CD4-positive, alpha-beta T cell treated with Interleukin-6 at 100 ng/mL for 8 hours (primary cell): ENCODE data around the gene TEAD4.

Experiments
- DNase-seq: peaks from one replicate; pipeline ENCODE4 v3.0.0-alpha.2; 2020; ENCODE audit warnings: mixed read lengths, low spot score

Gene TEAD4

DNA sequence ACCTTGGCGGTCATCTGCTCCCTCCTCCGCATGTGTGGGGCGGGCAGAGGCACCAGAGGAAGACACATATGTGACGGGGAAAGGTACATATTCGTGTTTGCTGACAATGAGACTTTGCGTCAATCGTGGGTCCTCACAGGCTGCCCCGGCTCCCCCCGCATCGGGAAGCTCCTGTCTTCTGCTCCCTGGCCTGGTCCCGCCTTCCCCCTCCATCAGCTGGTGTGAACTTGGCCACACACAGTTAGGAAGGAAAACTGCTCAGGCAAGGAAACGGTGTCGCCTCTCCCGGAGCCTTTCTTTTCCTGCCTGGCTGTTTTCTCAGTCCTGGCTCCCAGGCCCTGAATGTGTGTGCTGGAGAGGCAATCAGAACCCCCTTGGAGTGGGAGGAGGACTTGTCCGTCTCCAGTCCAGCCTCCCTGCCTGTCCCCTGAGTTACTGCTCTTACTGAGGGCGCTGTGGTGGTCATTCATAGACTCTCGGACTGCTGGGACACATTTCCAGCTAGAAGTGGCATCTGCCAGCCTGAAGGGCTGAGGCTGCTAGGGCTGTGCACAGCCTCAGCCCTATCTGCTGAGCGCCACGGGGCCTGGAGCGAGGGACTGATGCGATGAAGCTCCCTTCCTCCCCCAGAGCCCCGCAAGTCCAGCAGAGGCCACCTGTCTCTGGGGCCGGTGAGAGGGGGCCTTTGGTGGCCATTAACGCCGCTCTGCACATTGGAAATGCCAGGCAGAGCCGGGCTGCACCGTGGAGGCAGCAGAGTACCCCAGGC, 73.8 kb downstream of the TEAD4 start:
- no peak for DNase-seq

DNA sequence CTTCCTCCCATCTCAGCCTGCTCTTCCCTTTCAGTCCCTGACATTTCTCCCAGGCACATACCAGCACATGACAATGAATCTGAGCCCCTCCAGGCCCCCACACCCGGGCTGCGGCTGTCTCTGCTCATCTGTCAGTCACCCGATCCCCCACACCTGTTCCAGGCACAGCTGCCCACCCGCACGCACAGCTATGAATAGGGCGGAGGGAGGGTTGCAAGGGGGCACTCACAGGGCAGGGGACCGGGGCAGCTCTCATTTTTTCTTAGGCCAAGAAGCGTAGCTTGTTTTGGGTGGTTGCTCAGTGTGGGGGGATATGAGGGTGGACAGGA, 74.3 kb downstream of the TEAD4 start:
- no peak for DNase-seq

DNA sequence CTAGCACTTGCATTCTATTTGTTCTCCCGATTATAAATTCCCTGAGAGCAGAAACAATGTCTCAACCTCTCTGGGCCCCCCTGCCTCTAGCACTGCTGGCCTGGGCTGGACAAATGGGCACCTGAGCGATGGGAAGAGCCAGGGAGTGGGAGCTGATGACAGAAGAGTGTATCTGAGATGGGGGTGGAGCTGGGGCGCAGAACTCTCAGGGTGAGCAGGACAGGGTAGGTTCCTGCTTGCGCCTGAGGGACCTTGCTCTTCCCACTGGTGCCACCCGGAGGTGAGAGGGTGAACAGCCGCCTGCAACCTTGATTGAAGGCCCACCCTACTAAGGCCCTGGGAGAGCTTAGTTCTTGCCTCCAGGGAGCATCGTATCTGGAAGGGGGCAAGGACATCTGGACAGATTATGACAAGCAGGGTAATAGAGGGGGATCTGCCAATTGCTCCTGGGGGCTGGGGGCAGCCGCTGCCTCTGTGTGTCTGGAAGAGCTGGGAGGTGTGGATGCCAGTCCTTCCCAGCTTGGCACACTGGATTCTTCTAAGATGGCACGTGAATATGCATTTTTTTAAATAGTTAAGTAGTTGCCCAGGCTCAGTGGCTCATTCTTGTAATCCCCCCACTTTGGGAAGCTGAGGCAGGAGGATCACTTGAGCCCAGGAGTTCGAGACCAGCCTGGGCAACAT, 75.0 kb downstream of the TEAD4 start:
- no peak for DNase-seq

DNA sequence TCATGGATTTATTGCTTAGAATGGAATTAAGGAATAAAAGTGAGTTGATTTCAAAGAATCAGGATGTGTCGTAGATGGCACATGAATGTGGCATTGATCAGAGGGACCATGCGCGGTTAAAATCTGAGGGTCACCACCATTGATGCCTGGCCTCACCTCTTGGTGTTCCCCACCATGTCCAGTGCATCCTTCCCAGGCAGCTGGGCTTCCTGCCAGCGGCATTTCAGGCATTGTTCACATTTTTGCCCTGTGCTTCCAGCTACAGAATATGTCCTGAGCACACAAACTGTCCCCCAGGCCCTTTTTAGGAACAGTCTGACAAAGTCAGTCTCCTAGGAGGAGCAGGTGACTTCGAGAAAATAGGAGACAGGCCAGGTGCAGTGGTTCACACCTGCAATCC, 76.0 kb downstream of the TEAD4 start:
- DNase-seq: no peak

DNA sequence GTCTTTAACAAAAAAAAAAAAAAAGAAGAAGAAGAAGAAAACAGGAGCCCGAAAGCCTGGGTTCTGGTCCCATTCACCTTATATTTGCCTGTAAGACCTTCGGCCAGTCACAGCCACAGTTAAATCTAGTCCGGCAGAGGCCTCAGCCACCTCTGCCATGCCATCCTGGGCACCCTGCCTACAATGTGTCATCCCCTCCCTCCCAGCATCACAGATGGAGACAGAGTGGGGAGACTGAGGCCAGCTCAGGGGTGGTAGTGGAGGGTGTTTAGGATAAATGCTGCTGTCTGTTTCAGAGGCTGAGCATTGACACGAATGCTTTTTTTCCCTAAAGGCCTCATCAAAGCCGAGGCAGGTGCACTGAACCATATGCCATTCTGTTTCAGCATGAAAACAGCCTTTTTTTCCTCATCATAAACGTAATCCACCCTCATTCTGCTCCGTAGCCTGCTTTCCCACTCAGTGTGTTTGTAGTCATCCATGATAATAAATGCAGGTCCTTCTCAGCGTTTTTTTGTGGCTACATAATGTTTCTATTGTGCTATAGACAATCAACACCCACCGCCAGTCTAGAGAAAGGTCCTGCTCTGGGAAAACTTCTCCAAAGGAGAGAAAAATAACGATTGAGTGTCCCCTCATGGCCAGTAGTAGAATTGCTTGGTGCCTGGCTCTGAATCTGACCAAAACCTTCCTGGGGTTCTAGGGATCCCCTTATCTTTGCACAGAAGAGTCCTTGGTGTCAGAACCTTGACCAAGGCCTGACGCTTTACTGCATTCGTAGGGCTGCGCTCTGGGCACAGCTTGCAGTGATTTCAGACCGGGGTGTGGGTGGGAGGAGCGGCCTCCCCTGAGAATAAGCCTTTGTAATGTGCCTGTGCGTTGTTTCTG, 76.9 kb downstream of the TEAD4 start:
- DNase-seq: no peak

DNA sequence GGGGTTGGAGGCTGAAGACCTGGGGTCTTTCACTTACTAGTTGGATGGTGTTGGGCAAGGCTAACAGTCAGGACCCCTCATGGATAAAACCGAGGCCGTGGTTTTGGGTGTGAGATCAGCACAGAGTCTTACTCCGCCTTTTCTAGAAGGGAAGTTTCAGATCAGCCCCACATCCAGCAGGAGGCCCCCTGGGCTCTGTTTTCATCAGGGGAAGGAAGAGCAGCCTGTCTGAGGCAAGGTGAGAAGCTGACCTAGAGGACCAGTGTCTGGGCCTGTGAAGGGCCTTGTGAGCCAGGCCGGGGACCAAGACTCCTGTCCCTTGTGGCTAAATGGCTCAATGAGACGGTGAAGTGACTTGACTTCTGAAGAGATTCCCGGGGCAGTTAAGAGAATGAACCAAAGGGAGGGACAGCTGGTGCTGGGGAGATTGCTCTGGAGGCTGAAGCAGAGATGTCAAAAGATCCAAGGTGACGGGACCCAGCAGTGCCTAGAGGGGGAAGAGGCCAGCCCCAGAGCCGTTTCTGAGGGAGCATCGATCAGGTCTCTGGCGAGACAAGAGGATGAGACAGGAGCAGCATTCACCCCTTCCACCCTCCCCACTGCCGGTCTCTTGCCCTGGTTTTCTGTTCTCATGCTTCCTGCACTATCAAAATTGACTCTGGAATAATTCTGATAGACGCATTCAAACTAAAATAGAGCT, 77.9 kb downstream of the TEAD4 start:
- DNase-seq: no peak

DNA sequence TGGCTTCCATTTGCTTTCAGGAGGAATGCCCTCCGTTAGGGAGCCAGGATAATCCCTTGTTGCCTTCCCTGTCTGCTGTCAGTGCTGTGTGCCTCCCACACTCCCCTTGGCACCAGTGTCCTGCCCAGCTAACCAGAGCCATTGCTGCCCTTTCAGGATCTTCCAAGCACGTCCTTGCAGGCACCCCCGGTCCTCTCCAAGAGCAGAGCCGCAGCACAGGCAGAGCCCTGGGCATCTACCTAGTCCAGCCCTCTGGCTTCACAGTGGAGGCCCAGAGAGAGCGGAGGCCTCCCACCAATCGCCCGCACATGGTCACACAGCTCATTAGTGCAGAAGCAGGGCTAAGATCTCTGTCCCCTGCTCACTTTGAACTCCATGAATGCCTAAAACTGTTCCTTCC, 79.0 kb downstream of the TEAD4 start:
- DNase-seq: no peak

DNA sequence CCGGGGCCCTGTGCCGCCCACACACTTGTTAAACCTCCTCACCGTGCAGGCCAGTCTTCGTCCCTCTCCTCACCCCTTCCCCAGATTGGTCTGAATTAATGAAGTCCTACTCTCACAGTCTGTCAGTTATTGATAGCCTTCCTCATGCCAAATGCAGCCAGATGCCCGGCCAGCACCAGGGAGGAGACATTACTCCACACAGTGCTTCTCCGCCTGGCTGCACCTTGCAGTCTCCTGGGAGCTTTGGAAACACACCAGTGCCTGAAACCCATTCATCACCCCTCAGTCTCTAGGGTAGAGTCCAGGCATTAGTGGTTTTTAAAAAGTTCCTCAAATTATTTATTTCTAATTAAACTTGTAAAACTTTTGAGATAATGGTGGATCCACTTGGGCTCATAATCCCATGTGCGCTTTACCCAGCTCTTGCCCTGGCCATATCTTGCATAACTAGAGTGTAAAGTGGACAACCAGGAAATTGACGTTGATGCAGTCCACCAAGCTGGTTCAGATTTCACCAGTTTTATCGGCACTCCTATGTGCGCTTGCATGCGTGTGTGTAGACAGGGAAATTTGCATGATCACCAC, 79.8 kb downstream of the TEAD4 start:
- DNase-seq: no peak

DNA sequence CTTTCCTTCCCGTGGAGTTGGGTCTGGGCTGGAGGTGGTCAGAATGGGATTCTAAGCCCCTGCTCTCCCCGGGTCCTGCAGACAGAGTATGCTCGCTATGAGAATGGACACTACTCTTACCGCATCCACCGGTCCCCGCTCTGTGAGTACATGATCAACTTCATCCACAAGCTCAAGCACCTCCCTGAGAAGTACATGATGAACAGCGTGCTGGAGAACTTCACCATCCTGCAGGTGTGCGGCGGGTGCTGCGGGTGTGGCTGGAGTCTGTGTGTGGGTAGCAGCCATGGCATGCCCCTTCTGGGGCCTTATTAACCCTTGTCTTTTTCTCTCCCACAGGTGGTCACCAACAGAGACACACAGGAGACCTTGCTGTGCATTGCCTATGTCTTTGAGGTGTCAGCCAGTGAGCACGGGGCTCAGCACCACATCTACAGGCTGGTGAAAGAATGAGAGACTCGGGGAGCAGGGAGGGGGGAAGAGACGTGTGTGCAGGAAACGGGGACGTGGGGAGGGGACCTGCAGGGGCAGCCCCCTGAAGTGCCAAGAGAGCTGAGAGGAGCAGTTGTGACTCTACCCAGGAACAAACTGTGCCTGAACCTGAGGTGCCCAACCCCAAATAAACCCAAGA, 80.9 kb downstream of the TEAD4 start:
- no peak for DNase-seq

DNA sequence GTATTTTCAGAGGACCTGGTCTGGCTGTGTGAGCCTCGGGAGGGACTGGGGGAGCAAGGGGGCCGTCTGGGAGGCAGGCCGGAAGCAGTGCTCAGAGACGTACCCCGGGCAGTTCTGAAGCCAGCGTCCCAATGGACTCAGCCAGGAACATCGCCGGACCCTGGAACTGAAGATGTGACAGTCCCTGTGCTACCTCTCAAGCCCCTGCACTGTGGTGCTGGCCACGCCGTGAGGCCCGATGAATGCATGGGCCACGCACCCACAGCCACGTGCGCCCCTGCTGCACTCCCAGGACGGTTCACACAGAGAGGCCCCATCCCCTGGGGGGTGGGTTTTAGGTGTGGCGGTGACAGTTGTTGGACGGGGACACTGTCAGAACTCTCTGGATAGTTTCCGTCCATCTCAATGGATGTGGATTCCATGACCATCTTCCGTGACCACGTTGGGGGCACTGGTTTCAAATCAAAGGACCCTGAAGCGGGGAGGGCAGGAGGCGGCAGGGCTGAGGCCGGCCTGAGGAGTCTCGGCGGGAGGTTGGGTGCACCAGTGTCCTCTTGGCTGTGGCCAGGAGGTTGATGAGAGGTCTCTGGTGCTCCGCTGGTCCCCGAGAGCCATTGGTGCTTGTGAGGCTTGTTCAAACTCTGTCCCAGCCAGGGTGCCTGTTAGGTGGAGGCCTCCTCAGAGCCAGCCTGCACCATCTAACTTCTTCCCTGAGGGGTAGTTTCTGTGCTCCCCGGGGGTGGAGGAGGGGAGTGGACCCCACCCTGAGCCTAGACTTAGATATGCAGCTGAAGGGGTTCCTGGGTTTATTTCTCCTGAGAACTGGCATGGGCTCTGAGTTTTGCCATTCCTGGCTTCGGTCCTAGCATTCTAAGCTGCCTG, 81.7 kb downstream of the TEAD4 start:
- no peak for DNase-seq

DNA sequence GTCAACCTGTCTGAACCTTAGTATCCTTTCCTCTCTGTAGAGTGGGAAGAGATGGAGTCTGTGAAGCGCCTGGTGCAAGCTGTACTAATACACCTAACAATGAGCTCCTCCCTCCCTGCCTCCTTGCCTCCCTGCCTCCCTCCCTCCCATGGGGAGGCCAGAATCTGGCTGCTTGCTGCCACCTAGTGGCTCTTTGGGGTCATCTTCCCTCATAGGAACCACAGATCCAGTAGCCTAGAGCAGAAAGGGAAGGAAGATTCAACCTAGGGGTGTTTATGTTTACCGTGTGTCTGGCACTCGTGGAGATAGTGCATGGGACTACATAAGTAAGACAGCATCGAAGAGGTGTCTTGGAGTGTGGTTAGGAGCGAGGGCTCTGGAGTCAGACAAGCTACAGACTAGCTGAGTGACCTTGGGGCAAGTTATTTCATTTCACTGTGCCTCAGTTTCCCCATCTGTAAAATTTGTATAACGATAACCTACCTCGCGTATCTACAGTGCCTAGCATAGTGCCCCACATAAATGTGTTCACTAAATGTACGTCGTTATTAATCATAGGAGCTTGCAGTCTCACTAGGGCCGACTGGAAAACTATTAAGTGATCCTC, 82.5 kb downstream of the TEAD4 start:
- DNase-seq: peak; percentile 39

DNA sequence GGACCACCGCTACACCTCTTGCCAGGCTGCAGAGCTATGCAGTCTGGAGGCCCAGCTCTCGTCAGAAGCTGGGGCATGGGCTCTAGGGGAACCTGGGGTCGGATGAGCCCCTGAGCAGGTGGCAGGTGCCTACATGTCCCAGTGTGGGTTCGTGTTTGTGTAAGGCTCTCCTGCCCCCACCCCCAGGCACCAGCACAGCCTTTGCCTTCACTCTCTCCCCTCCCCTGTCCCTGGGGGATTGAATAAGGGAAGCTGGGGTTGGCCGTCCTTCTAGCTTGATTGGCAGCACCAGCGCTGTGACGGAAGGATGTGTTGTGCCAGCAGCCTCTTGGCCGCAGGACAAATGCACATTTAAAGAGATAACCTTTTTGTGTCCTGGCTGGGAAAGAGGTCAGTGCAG, 83.2 kb downstream of the TEAD4 start:
- no peak for DNase-seq

DNA sequence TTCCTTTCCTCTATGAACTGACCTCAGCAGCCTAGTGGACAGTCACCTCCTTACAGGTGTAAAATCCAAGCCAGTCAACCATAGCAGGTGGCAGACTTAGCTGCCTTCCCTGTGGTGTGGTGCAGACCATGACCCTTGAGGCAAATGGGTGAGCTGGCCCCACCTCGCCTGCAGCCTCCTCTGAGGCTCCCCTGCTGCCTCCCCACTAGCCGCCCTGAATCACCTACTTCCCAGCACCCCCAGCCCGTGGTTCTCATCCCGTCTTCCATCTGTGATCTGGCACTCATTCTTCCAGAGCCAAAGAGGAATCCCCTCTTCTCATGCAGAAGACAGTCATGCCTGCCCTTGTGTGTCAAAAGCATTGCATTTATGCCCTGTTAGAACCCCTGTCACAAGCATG, 83.6 kb downstream of the TEAD4 start:
- no peak for DNase-seq

DNA sequence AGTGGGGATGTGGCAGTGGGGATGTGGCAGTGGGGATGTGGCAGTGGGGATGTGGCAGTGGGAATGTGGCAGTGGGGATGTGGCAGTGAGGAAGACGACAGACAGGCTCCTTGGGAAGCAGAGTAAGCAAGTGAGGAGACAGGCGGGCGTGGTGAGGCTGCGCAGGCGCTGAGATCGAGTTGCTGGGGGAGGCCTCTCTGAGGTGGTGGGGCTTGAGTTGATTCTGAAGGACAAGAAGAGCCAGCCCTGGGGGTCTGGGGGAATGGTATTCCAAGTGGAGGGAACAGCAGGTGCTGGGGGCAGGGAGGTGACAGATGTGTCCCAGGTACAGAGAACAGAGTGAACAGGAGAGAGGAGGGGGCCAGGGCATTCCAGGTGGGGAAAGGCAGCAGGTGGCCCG, 84.2 kb downstream of the TEAD4 start:
- DNase-seq: no peak

DNA sequence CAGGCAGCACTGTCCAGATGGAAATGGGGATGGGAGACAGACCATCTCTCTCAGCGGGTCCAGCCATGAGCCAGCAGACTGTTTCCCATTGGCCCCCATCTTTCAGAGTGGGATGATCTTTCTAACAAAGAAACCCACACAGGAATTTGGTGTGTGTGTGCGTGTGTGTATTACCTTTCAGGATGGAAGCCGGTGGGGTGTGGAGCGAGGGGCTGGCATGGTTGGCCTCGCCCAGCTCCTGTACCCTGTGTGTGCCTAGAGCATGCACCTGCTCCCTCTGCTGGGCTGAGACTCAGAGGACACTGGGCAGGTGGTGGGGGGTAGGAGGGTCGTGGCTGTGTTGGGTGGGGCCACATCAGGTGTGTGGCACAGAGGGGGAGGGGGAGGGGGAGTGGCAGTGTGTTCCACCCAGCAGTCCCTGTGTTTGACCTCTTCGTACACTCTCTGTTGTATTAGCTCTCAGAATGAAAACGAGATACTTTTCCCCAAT, 85.0 kb downstream of the TEAD4 start:
- no peak for DNase-seq

DNA sequence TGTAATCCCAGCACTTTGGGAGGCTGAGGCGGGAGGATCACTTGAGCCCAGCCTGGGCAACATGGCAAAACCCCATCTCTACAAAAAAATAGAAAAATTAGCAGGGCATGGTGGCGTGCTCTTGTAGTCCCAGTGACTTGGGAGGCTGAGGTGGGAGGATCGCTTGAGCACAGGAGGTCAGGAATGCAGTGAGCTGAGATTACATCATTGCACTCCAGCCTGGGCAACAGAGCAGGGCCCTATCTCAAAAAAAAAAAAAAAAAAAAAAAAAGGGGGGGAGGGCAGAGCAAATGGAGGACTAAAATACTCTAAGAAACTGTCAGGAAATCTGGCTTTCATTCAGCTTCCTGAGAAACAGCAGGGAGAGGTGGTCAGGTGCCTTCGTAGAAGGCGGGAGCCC, 86.3 kb downstream of the TEAD4 start:
- DNase-seq: no peak

DNA sequence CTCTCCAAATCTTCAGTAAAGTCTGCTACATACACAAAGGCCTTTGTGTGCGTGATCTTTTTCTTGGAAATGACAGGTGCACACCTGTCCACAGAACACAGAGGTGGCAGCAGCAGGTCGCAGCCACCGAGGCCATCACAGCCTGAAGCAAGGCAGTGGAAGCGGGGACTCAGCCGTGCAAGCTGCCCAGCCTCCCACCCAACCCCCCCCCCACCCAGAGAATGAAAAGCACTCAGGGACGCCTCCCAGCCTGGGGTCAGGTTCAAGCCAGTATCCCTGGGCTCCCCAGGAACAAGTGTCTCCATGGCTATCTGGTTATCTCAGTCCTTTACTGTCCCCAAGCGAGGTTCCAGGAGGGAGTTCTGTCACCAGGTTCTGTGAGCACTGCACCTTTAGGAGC, 86.8 kb downstream of the TEAD4 start:
- no peak for DNase-seq

DNA sequence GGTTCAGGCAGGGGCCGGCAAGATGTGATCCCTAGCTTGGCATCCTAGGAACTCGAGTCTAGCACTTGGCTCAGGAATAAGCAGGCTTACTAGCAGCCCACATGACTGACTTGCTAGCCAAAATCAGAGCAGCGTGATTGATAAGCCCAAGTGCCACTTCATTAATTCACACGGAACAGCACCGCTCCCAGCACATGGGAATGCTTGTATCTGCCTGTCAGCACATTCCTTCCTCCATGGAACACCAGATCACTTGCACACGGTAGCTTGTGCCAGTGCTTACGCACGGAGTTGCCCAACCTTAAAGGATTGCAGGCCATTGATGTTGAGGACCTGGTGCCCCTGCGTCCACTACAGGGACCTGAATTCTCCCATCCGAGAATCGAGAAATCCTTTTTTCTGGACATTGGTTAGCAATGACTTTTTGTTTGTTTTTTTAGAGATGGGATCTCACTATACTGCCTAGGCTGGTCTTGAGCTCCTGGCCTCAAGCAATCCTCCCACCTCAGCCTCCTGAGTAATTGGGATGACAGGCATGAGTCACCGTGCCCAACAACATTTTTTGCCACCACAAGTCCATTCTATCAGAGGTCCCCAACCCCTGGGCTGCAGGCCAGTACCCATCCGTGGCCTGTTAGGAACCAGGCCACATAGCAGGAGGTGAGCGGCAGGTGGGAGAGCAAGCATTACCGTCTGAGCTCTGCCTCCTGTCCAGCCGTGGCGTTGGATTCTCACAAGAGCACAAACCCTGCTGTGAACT, 87.4 kb downstream of the TEAD4 start:
- no peak for DNase-seq

DNA sequence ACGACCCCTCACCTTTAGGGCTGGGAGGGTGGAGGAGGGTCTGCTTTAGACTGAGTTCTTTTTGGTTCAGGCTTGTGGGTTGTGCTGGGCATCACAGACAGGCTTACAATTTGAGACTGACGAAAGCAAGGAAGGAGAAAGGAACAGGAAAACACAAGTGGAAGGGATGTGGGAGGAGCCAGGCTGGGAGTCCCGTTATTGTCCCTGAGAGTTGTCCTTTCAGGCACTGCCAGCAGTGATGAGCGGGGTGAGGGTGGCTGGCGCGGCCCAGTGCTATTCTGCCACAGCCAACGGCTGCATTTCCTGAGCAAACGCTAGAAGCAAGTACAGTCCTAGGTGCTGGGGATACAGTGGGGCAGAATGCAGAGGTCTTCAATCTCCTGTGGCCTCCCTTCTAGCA, 88.8 kb downstream of the TEAD4 start:
- DNase-seq: no peak
